Tibial artery (tissue), 4 donors: ENCODE data around the gene CACTIN.

Experiments used
- DNase-seq, 2 donors: peaks; one replicate each; pipeline ENCODE4 v3.0.0-alpha.2; 2019
- H3K27ac ChIP-seq, 2 donors: fragments of 200-600 bp; sonication (generic) in 1 of 2; 1 replicate in 1 of 2; 2 replicates in 1 of 2; pipeline ENCODE4 v1.5.1; 2018 to 2019; ENCODE audit warnings: mild to moderate bottlenecking in 1 of 2
- H3K27me3 ChIP-seq, 2 donors: fragments of 200-600 bp; sonication (generic) in 1 of 2; one replicate each; pipeline versions ENCODE4 v1.5.1 to v1.6.0; 2016 to 2019
- H3K36me3 ChIP-seq, 3 donors: fragments of 200-600 bp; sonication (generic) in 2 of 3; one replicate each; pipeline ENCODE4 v1.5.1; 2016 to 2019; ENCODE audit warnings: mild to moderate bottlenecking in 2 of 3
- H3K4me1 ChIP-seq, 4 donors: fragments of 200-600 bp; sonication (generic) in 2 of 4; 1 replicate in 3 of 4; 2 replicates in 1 of 4; pipeline ENCODE4 v1.5.1; 2016 to 2019
- H3K4me3 ChIP-seq, 2 donors: fragments of 200-600 bp; sonication (generic) in 1 of 2; 1 replicate in 1 of 2; 2 replicates in 1 of 2; pipeline ENCODE4 v1.5.1; 2018 to 2019; ENCODE audit warnings: mild to moderate bottlenecking in 2 of 2
- H3K9me3 ChIP-seq, 3 donors: fragments of 200-600 bp; sonication (generic) in 1 of 3; one replicate each; pipeline ENCODE4 v1.5.1; 2016 to 2019
- intact Hi-C: fragments of 100-400 bp; cut with DNase I; formaldehyde crosslinking; loops from one replicate; pipeline ENCODE4 v1.15.0; 2023; ENCODE audit warnings: low total_unique reads
- TF ChIP-seq, protein P1 (sequence below), 2 experiments: fragments of 200-600 bp in 1 of 2; fragments of 450-650 bp in 1 of 2; IDR thresholded peaks; one replicate each; pipeline ENCODE4 v1.5.1; 2017 to 2019; ENCODE audit warnings: antibody characterized with exemption in 2 of 2, mild to moderate bottlenecking in 1 of 2, moderate library complexity in 1 of 2

CACTIN gene

DNA sequence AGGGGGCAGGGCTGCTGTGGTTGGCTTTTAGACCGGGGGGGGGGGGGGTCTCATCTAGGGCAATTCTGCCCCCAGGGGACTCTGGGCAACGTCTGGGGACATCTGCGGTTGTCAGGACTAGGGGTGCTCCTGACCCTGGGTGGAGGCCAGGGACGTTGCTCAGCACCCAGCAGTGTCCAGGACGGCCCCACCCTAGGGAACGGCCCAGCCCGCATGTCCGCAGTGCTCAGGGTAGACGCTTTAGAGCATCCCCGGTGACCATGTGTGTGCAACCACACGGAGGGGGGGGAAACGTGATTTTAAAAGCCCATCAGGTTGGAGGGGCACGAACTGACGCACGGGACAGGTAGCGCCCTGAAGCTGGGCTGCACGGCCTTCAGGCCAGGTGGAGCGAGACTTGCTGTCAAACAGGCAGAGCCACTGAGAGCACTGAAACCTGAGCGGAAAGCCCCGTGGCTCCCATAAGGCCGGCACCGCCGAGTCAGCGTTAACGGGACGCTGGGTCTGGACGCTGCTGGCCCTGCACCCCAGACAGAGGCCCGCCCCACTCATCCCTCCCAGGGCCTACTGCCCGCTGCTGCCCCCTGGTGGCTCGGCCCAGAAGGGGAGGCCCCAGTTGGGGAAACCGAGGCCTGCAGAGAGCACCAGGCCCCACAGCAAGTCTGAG, 8.3 kb downstream of the CACTIN start:
- Histone ChIP-seq H3K4me1 (peaks cover 0 to 10% (median 7%) of the 10 kb centered on the region in 4 donors), H3K27me3 (no peaks in the 10 kb centered on the region), H3K36me3 (peaks cover 15 to 94% (median 41%) of the 10 kb centered on the region in 3 donors), H3K9me3 (no peaks in the 10 kb centered on the region), H3K27ac (peak overlapping the region in 1 of 2 donors; percentile 21), H3K4me3 (no peak overlapping the region)
- peak; percentile 61 to 87 for DNase-seq
- TF ChIP-seq, protein P1, sequence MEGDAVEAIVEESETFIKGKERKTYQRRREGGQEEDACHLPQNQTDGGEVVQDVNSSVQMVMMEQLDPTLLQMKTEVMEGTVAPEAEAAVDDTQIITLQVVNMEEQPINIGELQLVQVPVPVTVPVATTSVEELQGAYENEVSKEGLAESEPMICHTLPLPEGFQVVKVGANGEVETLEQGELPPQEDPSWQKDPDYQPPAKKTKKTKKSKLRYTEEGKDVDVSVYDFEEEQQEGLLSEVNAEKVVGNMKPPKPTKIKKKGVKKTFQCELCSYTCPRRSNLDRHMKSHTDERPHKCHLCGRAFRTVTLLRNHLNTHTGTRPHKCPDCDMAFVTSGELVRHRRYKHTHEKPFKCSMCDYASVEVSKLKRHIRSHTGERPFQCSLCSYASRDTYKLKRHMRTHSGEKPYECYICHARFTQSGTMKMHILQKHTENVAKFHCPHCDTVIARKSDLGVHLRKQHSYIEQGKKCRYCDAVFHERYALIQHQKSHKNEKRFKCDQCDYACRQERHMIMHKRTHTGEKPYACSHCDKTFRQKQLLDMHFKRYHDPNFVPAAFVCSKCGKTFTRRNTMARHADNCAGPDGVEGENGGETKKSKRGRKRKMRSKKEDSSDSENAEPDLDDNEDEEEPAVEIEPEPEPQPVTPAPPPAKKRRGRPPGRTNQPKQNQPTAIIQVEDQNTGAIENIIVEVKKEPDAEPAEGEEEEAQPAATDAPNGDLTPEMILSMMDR (IDR thresholded peaks at IDR 0.05) = peak; percentile 98 to 99
- intact Hi-C loops = loop anchor here (1.0 to 5.0 kb wide), 3 partner anchors 31 to 73 kb away; no protein-coding TSS in a partner anchor

DNA sequence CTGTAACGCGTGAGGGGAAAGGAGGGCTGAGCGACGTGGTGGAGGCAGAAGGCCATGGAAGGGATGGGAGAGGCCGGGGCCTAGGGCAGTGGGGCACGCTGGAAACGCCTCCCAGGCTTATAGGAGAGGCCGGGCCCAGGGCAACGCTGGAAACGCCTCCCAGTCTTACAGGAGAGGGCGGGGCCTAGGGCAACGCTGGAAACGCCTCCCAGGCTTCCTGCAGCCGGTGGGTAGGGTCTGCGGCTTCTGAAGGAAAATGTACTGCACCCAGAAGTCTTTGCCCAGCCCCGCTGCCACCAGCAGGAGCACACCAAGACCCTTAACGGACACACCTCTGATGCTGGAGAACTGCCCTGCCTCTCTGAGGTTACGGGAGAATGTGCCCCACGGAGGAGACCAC, 9.1 kb downstream of the CACTIN start:
- TF ChIP-seq, protein P1 (IDR thresholded peaks at IDR 0.05) = no peak
- H3K27ac ChIP-seq = no peak overlapping the region
- H3K4me3 ChIP-seq = no peak overlapping the region
- intact Hi-C loops = loop anchor here (5.0 kb wide), 1 partner anchor 40 kb away; no protein-coding TSS in a partner anchor
- DNase-seq = no peak
- no peaks in the 10 kb centered on the region for H3K27me3 ChIP-seq
- H3K9me3 ChIP-seq = no peaks in the 10 kb centered on the region
- peaks cover 8 to 94% (median 41%) of the 10 kb centered on the region in 3 donors for H3K36me3 ChIP-seq
- H3K4me1 ChIP-seq = peaks cover 0 to 10% (median 7%) of the 10 kb centered on the region in 4 donors

DNA sequence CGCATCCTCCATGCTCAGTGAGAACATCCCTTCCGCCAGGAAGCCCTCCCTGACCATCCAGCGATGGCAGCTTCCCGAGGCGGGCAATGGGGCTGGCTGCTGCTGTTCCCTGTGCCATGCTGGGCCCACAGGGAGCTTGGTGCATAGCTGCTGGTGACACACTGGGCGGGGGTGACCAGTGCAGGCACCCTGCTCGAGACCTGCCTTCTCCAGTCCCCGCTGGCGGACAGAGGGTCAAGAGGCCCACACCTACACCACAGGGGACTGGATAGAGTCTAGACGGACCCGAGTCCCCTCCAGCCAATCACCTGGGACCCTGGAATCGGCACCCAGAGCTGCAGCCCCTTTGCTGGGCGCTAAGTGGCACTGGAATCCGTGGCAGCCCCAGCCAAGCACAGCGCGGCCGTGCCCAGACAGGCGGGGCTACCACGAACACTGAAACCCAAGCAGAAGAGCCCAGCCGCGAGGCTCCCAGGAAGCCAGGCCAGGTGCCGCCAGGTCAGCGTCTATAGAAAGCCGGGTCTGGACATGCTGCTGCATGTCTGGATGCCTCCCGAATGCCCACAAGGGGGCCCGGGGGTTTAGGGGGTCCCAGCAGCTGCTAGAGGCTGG, 11.0 kb downstream of the CACTIN start:
- H3K36me3 ChIP-seq = peaks cover 9 to 94% (median 41%) of the 10 kb centered on the region in 3 donors
- no peak overlapping the region for H3K27ac ChIP-seq
- no peaks in the 10 kb centered on the region for H3K27me3 ChIP-seq
- intact Hi-C loops = loop anchor here (5.0 kb wide), 1 partner anchor 38 kb away; no protein-coding TSS in a partner anchor
- TF ChIP-seq, protein P1 (IDR thresholded peaks at IDR 0.05) = no peak
- no peak for DNase-seq
- H3K9me3 ChIP-seq = no peaks in the 10 kb centered on the region
- H3K4me3 ChIP-seq = no peak overlapping the region
- H3K4me1 ChIP-seq = peaks cover 0 to 16% (median 10%) of the 10 kb centered on the region in 4 donors

DNA sequence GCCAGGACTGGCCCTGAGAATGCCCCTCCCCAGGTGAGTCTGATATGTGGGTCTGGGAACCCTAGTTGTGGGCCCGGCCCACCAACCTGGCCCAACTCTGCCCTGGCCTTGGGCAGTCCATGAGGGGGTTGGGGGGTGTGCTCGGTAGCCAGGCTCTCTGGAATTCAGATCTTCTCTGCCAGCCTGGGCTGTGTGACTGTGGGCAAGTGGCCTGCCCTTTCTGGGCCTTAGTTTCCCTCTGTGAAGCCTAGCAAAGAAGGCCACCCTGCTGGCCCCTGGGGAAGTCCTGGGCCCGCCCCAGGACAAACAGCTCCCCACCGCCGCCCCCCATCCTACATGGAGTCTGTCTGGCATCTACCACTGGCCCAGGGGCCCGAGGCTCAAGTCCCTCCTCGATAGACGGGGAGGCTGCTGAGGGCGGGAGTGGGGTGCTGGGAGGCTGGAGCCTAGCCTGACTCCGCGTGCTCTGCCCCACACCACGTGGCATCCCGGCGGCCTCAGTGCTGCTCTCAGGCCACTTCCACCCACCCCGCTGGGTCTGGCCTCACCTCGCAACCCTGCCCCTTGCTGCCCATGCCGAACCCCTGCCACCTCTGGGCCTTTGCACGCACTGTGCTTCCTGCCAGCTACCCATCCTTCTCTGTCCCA, 11.6 kb downstream of the CACTIN start:
- no peaks in the 10 kb centered on the region for H3K27me3 ChIP-seq
- H3K9me3 ChIP-seq = no peaks in the 10 kb centered on the region
- H3K27ac ChIP-seq = no peak overlapping the region
- TF ChIP-seq, protein P1 (IDR thresholded peaks at IDR 0.05) = no peak
- peaks cover 0 to 23% (median 16%) of the 10 kb centered on the region in 4 donors for H3K4me1 ChIP-seq
- intact Hi-C loops = loop anchor here (5.0 kb wide), 1 partner anchor 38 kb away; no protein-coding TSS in a partner anchor
- no peak overlapping the region for H3K4me3 ChIP-seq
- peaks cover 9 to 89% (median 36%) of the 10 kb centered on the region in 3 donors for H3K36me3 ChIP-seq
- DNase-seq = no peak

DNA sequence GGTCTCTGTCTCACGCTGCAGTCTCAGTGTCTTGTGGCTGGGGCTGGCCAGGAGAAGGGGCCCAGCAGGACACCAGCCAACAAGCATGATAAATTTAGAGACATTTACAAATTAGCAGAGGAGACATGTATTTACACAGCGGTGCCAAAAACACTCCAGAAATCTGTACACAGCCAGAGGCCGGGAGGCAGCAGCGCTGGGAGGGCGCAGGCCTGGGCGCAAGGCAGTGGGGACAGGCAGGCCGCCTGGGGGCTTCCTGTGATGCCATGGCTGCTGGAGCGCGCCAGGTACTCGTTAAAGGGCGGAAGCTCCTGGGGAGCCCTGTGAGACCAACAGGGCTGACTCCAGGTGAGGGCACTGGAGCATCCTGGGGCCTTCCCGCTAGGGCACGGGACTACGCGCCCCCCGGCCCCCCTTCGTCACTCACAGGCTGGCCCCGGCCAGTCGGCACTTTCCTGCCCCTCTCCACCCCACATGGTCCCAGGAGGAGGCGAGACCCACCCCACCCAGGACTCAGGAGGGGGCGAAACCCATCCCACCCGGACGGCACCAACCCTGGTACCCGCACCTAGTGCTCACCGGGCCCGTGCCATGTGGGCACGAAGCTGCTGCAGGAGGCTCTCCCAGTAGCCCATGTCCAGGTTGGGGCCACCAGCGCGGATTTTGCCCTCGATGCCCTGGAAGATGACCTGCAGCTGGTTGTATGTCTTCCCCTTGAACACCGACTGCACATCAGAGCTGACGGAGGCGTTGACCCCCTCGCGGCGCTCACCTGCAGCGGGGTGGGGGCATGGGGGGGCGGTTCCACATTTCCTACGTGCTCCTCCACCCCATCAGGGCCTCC, 12.6 kb downstream of the CACTIN start:
- Histone ChIP-seq H3K9me3 (no peaks in the 10 kb centered on the region), H3K36me3 (peaks cover 9 to 79% (median 28%) of the 10 kb centered on the region in 3 donors), H3K27me3 (no peaks in the 10 kb centered on the region), H3K4me1 (peaks cover 0 to 32% (median 25%) of the 10 kb centered on the region in 4 donors), H3K4me3 (no peak overlapping the region), H3K27ac (no peak overlapping the region)
- DNase-seq = no peak
- TF ChIP-seq, protein P1 (IDR thresholded peaks at IDR 0.05) = no peak
- intact Hi-C loops = no loop called here
